WTC11 (cell line): ENCODE measurements around the gene C3orf49.

Experiments
- CTCF ChIP-seq: fragments of 200-600 bp; IDR thresholded peaks from 2 replicates; pipeline ENCODE4 v1.8.0; 2022; ENCODE audit warnings: antibody characterized with exemption
- KAT7 ChIP-seq: sonication (generic); formaldehyde crosslinking; IDR thresholded peaks from 2 replicates; pipeline ENCODE4 v1.8.1; 2023; ENCODE audit warnings: missing genetic modification reagents, mild to moderate bottlenecking, borderline replicate concordance
- NR3C1 ChIP-seq: sonication (generic); formaldehyde crosslinking; conservative IDR thresholded peaks from 2 replicates; pipeline ENCODE4 v1.8.1; 2023; ENCODE audit warnings: low read depth, mild to moderate bottlenecking, missing genetic modification reagents
- TCF7 ChIP-seq: sonication (generic); formaldehyde crosslinking; IDR thresholded peaks from 2 replicates; pipeline ENCODE4 v1.8.0; 2022; ENCODE audit warnings: mild to moderate bottlenecking, low read depth, missing genetic modification reagents, moderate library complexity
- ZNF423 ChIP-seq: fragments of 250-450 bp; sonication (Bioruptor Pico); IDR thresholded peaks from 2 replicates; pipeline ENCODE4 v2.1.2; 2022; ENCODE audit warnings: mild to moderate bottlenecking, moderate library complexity

- TF ChIP-seq CTCF (no peak), ZNF423 (no peak), NR3C1 (CRISPR knock-in tag) (no peak), KAT7 (CRISPR knock-in tag) (no peak), TCF7 (CRISPR knock-in tag) (no peak)
These were observed 23.0 kb downstream of the C3orf49 start for GRCh38 chr3:63842127-63842526.
